Fibroblast of lung (primary cell): Measurements from ENCODE around the gene ZC3H14.

Source experiments
- CTCF ChIP-seq, 2 donors: IDR thresholded peaks in 1 of 2; conservative IDR thresholded peaks in 1 of 2; 1 replicate in 1 of 2; 2 replicates in 1 of 2; pipeline ENCODE4 v1.5.1; 2011 to 2012; ENCODE audit warnings: low read length in 2 of 2, control low read depth in 1 of 2, inconsistent platforms in 1 of 2, low read depth in 1 of 2, mild to moderate bottlenecking in 1 of 2
- EZH2 ChIP-seq: IDR thresholded peaks from 2 replicates; pipeline ENCODE4 v1.5.1; 2012; ENCODE audit warnings: low read length, control low read depth, mild to moderate bottlenecking; ENCODE audit errors: missing control alignments

GRCh38 chr14:88632512-88632911 is 69.7 kb downstream of the ZC3H14 start:
- TF ChIP-seq CTCF (conservative IDR thresholded peaks at IDR 0.05 in 1 of 2, IDR thresholded peaks at IDR 0.05 in 1 of 2; ENCODE audit: low read depth in 1 of 2, low read length in 2 of 2) (no peak), EZH2 (no peak)
